A549 (cell line): Measurements from ENCODE around the gene IFNL3. TPM values are rescaled to one million over a fixed set of nuclear protein-coding genes. Genes with fewer than 3 reads are reported as not detected.

Experiments
- ATAC-seq, 2 experiments: fragments of 200-7000 bp in 1 of 2; fragments of >200 bp in 1 of 2; cut with Nextera tagmentation in 1 of 2; cut with Tn5 transposase in 1 of 2; 3 replicates each; pipeline versions ENCODE4 v1.8.0 to v1.9.1; 2018 to 2020; ENCODE audit warnings: mild to moderate bottlenecking in 1 of 2, moderate library complexity in 1 of 2
- CTCF ChIA-PET: fragments of 300-600 bp; sonication (Branson Sonifier 250); formaldehyde crosslinking; extraction: SDS; loops from one replicate; lab custom pipeline; 2021; ENCODE audit warnings: antibody characterized with exemption, inconsistent platforms; lab: Yijun Ruan, JAX
- POLR2A ChIA-PET: fragments of 350-600 bp; formaldehyde crosslinking; extraction: SDS; loops from one replicate; lab custom pipeline; 2021; ENCODE audit warnings: antibody characterized with exemption, inconsistent platforms; lab: Yijun Ruan, JAX
- DNase-seq, 2 experiments: peaks; one replicate each; pipeline versions ENCODE4 v3.0.0 to v3.0.0-alpha.2; 2011 to 2016; ENCODE audit warnings: low read depth in 1 of 2, low spot score in 1 of 2
- FAIRE-seq: peaks from 2 replicates; lab custom pipeline; 2011; peaks lifted over from hg19 to GRCh38; lab: Jason Lieb, UNC
- H3K27ac ChIP-seq, 2 experiments: fragments of >200 bp; sonication (Bioruptor Twin); formaldehyde crosslinking; 3 replicates each; pipeline ENCODE4 v1.5.1; 2016 to 2017
- H3K4me1 ChIP-seq: fragments of >200 bp; sonication (Bioruptor Twin); formaldehyde crosslinking; 3 replicates; pipeline ENCODE4 v1.6.1; 2016
- H3K4me2 ChIP-seq: fragments of >200 bp; sonication (Bioruptor Twin); formaldehyde crosslinking; 3 replicates; pipeline ENCODE4 v1.6.1; 2016
- H3K4me3 ChIP-seq: fragments of >200 bp; sonication (Bioruptor Twin); formaldehyde crosslinking; 3 replicates; pipeline ENCODE4 v1.5.1; 2016
- H3K9me3 ChIP-seq: fragments of >200 bp; sonication (Bioruptor Twin); formaldehyde crosslinking; 3 replicates; pipeline ENCODE4 v1.6.1; 2016
- BHLHE40 ChIP-seq: IDR thresholded peaks from 2 replicates; pipeline ENCODE4 v1.6.1; 2012; ENCODE audit warnings: low read depth, low read length, inconsistent platforms
- CHD4 ChIP-seq: fragments of 200-600 bp; sonication (generic); IDR thresholded peaks from 2 replicates; pipeline ENCODE4 v1.6.1; 2016; ENCODE audit warnings: antibody characterized with exemption, mild to moderate bottlenecking, borderline replicate concordance
- GATA3 ChIP-seq: IDR thresholded peaks from 2 replicates; pipeline ENCODE4 v1.6.1; 2012; ENCODE audit warnings: borderline replicate concordance
- HOXA7 ChIP-seq: fragments of 250-450 bp; sonication (Bioruptor Pico); IDR thresholded peaks from 2 replicates; pipeline ENCODE4 v1.5.0; 2020; ENCODE audit warnings: mild to moderate bottlenecking, moderate library complexity
- JUNB ChIP-seq: fragments of >200 bp; sonication (Bioruptor Twin); formaldehyde crosslinking; IDR thresholded peaks from 2 replicates; pipeline ENCODE4 v1.6.1; 2016
- KDM5A ChIP-seq: fragments of 200-600 bp; sonication (generic); IDR thresholded peaks from 2 replicates; pipeline ENCODE4 v1.6.1; 2016; ENCODE audit warnings: antibody characterized with exemption, mild to moderate bottlenecking
- MAZ ChIP-seq: fragments of 150-350 bp; IDR thresholded peaks from 2 replicates; pipeline ENCODE4 v1.6.1; 2014; ENCODE audit warnings: antibody characterized with exemption, low read depth, low read length, borderline replicate concordance
- NPAS2 ChIP-seq: fragments of 250-450 bp; sonication (Bioruptor Pico); IDR thresholded peaks from 2 replicates; pipeline ENCODE4 v1.8.0; 2022; ENCODE audit warnings: mild to moderate bottlenecking, moderate library complexity, borderline replicate concordance
- POLR2A ChIP-seq: IDR thresholded peaks from 2 replicates; pipeline ENCODE4 v1.6.1; 2012; ENCODE audit warnings: mild to moderate bottlenecking, low read length
- POLR2AphosphoS2 ChIP-seq: conservative IDR thresholded peaks from 2 replicates; pipeline ENCODE4 v1.6.1; 2012; ENCODE audit warnings: low read length, improper control_type of control experiment, inconsistent platforms
- RFX5 ChIP-seq: fragments of 450-650 bp; IDR thresholded peaks from 2 replicates; pipeline ENCODE4 v1.7.1; 2014; ENCODE audit warnings: antibody characterized with exemption, mild to moderate bottlenecking, moderate library complexity
- RNF2 ChIP-seq: fragments of 200-600 bp; sonication (generic); IDR thresholded peaks from 2 replicates; pipeline ENCODE4 v1.6.1; 2016; ENCODE audit warnings: low read depth, mild to moderate bottlenecking, antibody characterized with exemption, moderate library complexity, borderline replicate concordance
- SMC3 ChIP-seq: fragments of >200 bp; sonication (Bioruptor Twin); formaldehyde crosslinking; IDR thresholded peaks from 3 replicates; pipeline ENCODE4 v1.6.1; 2018; ENCODE audit warnings: inconsistent platforms
- TFCP2L1 ChIP-seq: fragments of 250-450 bp; sonication (Bioruptor Pico); IDR thresholded peaks from 2 replicates; pipeline ENCODE4 v1.5.0; 2021; ENCODE audit warnings: mild to moderate bottlenecking
- ZFP36 ChIP-seq: fragments of 450-650 bp; IDR thresholded peaks from 2 replicates; pipeline ENCODE4 v1.6.1; 2014; ENCODE audit warnings: borderline replicate concordance; ENCODE audit not compliant: partially characterized antibody
- ZSCAN20 ChIP-seq: fragments of 250-450 bp; sonication (Bioruptor Pico); IDR thresholded peaks from 2 replicates; pipeline ENCODE4 v1.8.0; 2022; ENCODE audit warnings: mild to moderate bottlenecking, moderate library complexity
- WGBS: methylation state at CpG from one replicate; pipeline ENCODE4 v1.1.6; 2017; ENCODE audit errors: missing lambda C conversion rate; 5-methylcytosine and 5-hydroxymethylcytosine counted together
- polyA plus RNA-seq, 4 experiments: library from polyadenylated mRNA; depleted of rRNA in 3 of 4; stranded (reverse); fragments of >200 nt; fragmentation: RNase III in 1 of 4; extraction: RNeasy Plus Mini Kit Qiagen cat#74134 plus additional on column Dnase treatment in 1 of 4; gene quantifications; 2 replicates in 3 of 4; 3 replicates in 1 of 4; pipeline ENCODE4 v1.2.3, GENCODE V29; 2011 to 2017
- TF ChIP-seq, protein P1 (sequence below): fragments of >200 bp; sonication (Bioruptor Twin); formaldehyde crosslinking; IDR thresholded peaks from 3 replicates; pipeline ENCODE4 v1.5.1; 2016
- TF ChIP-seq, protein P2 (sequence below): fragments of 250-450 bp; sonication (Bioruptor Pico); IDR thresholded peaks from 2 replicates; pipeline ENCODE4 v1.5.0; 2020; ENCODE audit warnings: low read depth, mild to moderate bottlenecking, moderate library complexity
- TF ChIP-seq, protein P3 (sequence below): fragments of >200 bp; sonication (Bioruptor Twin); formaldehyde crosslinking; IDR thresholded peaks from 3 replicates; pipeline ENCODE4 v1.6.1; 2016
- TF ChIP-seq, protein P4 (sequence below): IDR thresholded peaks from 2 replicates; pipeline ENCODE4 v1.6.1; 2012; ENCODE audit warnings: low read depth, borderline replicate concordance

The IFNL3 gene
- polyA plus RNA-seq, 2 of the 4 experiments (the other 2 are of a cell fraction), result not detected

DNA sequence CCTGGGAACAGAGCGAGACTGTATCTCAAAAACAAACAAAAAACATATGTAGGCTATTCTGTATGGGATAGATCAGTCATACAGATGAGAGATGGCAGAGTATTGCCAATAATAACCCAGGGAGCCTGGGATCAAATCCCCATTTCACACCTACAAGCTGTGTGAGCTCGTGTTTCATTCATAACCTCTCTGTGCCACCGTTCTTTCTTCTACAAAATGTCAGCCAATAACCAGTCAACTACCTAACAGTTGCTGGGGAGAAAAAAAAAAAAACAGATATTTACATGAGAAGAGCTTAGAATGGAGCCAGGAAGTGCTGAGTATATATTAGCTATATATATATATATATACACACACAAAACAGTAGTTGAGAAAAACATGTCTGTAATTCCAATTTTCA is 16.9 kb upstream of the IFNL3 start:
- CTCF ChIA-PET, result interaction anchor here (0.6 to 2.8 kb wide), 10 partner anchors 11 to 1159 kb away, joined by 3 to 17 read pairs (median 3); partner anchors contain the start of gene IFNL4
- no peaks in the 10 kb centered on the region for H3K4me1 ChIP-seq
- no peak for FAIRE-seq

DNA sequence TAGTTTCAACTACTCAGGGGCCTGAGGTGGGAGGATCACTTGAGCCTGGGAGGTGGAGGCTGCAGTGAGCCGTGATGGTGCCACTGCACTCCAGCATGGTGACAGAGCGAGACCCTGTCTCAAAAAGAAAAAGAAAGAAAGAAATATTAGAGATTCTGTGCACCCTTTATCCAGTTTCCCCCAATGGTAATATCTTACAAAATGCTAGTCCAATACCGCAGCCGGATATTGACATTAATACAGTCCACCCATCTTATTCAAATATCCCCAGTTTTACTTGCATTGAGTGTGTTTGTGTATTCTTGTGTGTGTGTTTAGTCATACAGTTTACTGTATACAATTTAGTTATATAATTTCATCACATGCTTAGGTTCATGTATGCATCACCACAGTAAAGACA is 12.4 kb upstream of the IFNL3 start:
- ChIA-PET POLR2A (no interaction called here), CTCF (no interaction called here)
- Histone ChIP-seq H3K4me2 (no peak overlapping the region), H3K4me3 (no peak overlapping the region), H3K9me3 (no peaks in the 10 kb centered on the region), H3K4me1 (no peaks in the 10 kb centered on the region), H3K27ac (no peak overlapping the region)
- no peak for DNase-seq
- no peak for TF ChIP-seq CHD4
- no peak for TF ChIP-seq SMC3
- no peak for TF ChIP-seq TFCP2L1 (CRISPR knock-in tag)
- no peak for TF ChIP-seq POLR2AphosphoS2
- TF ChIP-seq KDM5A, result no peak
- no peak for TF ChIP-seq ZSCAN20 (CRISPR knock-in tag)
- no peak for TF ChIP-seq RNF2
- no peak for TF ChIP-seq BHLHE40
- TF ChIP-seq, protein P1, sequence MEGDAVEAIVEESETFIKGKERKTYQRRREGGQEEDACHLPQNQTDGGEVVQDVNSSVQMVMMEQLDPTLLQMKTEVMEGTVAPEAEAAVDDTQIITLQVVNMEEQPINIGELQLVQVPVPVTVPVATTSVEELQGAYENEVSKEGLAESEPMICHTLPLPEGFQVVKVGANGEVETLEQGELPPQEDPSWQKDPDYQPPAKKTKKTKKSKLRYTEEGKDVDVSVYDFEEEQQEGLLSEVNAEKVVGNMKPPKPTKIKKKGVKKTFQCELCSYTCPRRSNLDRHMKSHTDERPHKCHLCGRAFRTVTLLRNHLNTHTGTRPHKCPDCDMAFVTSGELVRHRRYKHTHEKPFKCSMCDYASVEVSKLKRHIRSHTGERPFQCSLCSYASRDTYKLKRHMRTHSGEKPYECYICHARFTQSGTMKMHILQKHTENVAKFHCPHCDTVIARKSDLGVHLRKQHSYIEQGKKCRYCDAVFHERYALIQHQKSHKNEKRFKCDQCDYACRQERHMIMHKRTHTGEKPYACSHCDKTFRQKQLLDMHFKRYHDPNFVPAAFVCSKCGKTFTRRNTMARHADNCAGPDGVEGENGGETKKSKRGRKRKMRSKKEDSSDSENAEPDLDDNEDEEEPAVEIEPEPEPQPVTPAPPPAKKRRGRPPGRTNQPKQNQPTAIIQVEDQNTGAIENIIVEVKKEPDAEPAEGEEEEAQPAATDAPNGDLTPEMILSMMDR, result no peak
- no peak for TF ChIP-seq JUNB
- TF ChIP-seq, protein P2, sequence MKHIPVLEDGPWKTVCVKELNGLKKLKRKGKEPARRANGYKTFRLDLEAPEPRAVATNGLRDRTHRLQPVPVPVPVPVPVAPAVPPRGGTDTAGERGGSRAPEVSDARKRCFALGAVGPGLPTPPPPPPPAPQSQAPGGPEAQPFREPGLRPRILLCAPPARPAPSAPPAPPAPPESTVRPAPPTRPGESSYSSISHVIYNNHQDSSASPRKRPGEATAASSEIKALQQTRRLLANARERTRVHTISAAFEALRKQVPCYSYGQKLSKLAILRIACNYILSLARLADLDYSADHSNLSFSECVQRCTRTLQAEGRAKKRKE (CRISPR knock-in tag), result no peak
- no peak for TF ChIP-seq NPAS2 (CRISPR knock-in tag)
- no peak for TF ChIP-seq HOXA7 (CRISPR knock-in tag)
- no peak for ATAC-seq
- 89% methylated on average over 4 of the region's 4 CpGs for WGBS
- FAIRE-seq, result peak; percentile 81

More for the DNA sequence above, 16.9 kb upstream of the IFNL3 start:
- 59% methylated on average over 3 of the region's 3 CpGs for WGBS
- H3K4me3 ChIP-seq, result no peak overlapping the region
- H3K27ac ChIP-seq, result no peak overlapping the region
- TF ChIP-seq MAZ (no peak), ZFP36 (peak; percentile 57), RFX5 (peak; percentile 89)
- no peak overlapping the region for H3K4me2 ChIP-seq
- no peaks in the 10 kb centered on the region for H3K9me3 ChIP-seq
- POLR2A ChIA-PET, result no interaction called here
- ATAC-seq (no peak), DNase-seq (no peak)

DNA sequence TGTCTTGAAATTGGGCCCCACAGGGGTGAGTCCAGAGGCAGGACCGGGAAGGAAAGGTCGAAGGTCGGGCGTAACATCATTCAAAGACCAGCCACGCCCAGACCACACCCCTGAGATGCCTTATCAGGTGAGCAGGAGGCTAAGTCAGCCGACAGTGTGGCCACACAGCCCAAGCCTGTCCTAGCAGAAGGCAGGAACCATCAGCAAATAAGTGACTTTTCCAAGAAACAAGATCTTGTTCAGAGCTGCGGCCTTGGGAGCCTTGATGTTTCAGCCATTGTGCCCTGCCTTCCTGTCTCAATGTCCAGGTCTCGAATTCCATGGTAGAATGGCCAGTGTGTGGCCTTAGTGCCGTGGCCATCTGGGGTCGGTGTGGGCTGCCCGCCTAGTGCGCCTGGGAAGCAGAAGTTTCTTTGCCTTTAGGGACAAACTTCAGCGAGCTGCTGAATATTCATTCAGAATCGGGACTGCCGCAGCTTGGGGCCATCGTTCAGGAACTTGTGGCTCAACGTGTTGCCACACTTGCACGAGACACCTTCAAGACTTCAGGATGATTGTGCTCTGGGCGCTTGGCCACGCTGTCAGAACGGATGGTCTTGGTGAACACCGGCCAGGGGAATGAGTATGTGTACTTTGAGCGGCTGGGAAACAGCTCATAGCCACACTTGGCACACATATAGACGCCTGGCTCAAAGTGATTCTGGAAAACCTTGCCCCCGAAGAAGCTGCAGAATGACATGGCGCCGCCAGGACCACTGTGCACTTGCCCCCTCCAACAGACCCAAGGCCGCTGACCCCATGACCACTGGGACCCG is 9.9 kb upstream of the IFNL3 start:
- no peak overlapping the region for H3K4me2 ChIP-seq
- ATAC-seq (peak in 1 of 2 experiments; percentile 17; a peak in 1 of 6 replicates), DNase-seq (no peak), FAIRE-seq (no peak)
- ChIA-PET CTCF (interaction anchor here (0.7 to 2.1 kb wide), 7 partner anchors 10 to 212 kb away, joined by 3 to 5 read pairs (median 5); no protein-coding TSS in a partner anchor), POLR2A (no interaction called here)
- H3K4me3 ChIP-seq, result no peak overlapping the region
- no peaks in the 10 kb centered on the region for H3K4me1 ChIP-seq
- no peaks in the 10 kb centered on the region for H3K9me3 ChIP-seq
- no peak overlapping the region for H3K27ac ChIP-seq
- 61% methylated on average over 29 of the region's 29 CpGs for WGBS
- no peak for TF ChIP-seq NPAS2 (CRISPR knock-in tag)
- TF ChIP-seq ZSCAN20 (CRISPR knock-in tag), result no peak
- TF ChIP-seq SMC3, result no peak
- TF ChIP-seq POLR2A, result no peak
- TF ChIP-seq GATA3, result no peak
- TF ChIP-seq, protein P3, sequence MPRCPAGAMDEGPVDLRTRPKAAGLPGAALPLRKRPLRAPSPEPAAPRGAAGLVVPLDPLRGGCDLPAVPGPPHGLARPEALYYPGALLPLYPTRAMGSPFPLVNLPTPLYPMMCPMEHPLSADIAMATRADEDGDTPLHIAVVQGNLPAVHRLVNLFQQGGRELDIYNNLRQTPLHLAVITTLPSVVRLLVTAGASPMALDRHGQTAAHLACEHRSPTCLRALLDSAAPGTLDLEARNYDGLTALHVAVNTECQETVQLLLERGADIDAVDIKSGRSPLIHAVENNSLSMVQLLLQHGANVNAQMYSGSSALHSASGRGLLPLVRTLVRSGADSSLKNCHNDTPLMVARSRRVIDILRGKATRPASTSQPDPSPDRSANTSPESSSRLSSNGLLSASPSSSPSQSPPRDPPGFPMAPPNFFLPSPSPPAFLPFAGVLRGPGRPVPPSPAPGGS, result no peak
- TF ChIP-seq RNF2, result no peak
- TF ChIP-seq, protein P4, sequence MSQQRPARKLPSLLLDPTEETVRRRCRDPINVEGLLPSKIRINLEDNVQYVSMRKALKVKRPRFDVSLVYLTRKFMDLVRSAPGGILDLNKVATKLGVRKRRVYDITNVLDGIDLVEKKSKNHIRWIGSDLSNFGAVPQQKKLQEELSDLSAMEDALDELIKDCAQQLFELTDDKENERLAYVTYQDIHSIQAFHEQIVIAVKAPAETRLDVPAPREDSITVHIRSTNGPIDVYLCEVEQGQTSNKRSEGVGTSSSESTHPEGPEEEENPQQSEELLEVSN, result no peak
